PC-3 (cell line): ENCODE data around the gene INHBE.

Source experiments
- EZH2 ChIP-seq: fragments of 300-600 bp; sonication (generic); IDR thresholded peaks from one replicate; pipeline ENCODE4 v1.6.1; 2017; ENCODE audit warnings: antibody characterized with exemption, mild to moderate bottlenecking, low read length; ENCODE audit not compliant: unreplicated experiment
- EZH2phosphoT487 ChIP-seq: fragments of 300-600 bp; sonication (generic); IDR thresholded peaks from 2 replicates; pipeline ENCODE4 v1.6.1; 2018; ENCODE audit warnings: mild to moderate bottlenecking, antibody characterized with exemption, low read length, borderline replicate concordance
- TF ChIP-seq, protein P1 (sequence below): fragments of 300-600 bp; sonication (generic); conservative IDR thresholded peaks from 2 replicates; pipeline ENCODE4 v1.5.1; 2017; ENCODE audit warnings: antibody characterized with exemption, low read depth, mild to moderate bottlenecking, low read length

- TF ChIP-seq EZH2 = no peak
- TF ChIP-seq, protein P1, sequence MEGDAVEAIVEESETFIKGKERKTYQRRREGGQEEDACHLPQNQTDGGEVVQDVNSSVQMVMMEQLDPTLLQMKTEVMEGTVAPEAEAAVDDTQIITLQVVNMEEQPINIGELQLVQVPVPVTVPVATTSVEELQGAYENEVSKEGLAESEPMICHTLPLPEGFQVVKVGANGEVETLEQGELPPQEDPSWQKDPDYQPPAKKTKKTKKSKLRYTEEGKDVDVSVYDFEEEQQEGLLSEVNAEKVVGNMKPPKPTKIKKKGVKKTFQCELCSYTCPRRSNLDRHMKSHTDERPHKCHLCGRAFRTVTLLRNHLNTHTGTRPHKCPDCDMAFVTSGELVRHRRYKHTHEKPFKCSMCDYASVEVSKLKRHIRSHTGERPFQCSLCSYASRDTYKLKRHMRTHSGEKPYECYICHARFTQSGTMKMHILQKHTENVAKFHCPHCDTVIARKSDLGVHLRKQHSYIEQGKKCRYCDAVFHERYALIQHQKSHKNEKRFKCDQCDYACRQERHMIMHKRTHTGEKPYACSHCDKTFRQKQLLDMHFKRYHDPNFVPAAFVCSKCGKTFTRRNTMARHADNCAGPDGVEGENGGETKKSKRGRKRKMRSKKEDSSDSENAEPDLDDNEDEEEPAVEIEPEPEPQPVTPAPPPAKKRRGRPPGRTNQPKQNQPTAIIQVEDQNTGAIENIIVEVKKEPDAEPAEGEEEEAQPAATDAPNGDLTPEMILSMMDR = no peak
- TF ChIP-seq EZH2phosphoT487 = no peak
Observed at GRCh38 chr12:57454566-57455373, at the start of gene INHBE.
